Fibroblast of mammary gland (primary cell): ENCODE measurements around the gene TIAL1.
"Not testable (repeated sequence)": the region's sequence is repeated elsewhere in the genome, so short reads cannot be mapped to it uniquely, and the experiment has no call there.

ENCODE experiments used
- DNase-seq: peaks from one replicate; pipeline ENCODE4 v3.0.0-alpha.2; 2010; ENCODE audit warnings: low read depth
- H3K4me3 ChIP-seq: 2 replicates; pipeline ENCODE4 v1.5.1; 2011; ENCODE audit warnings: low read depth, mild to moderate bottlenecking, low read length, moderate library complexity; ENCODE audit not compliant: control insufficient read depth
- CTCF ChIP-seq: conservative IDR thresholded peaks from 2 replicates; pipeline ENCODE4 v1.5.1; 2011; ENCODE audit warnings: low read depth, low read length, inconsistent platforms; ENCODE audit not compliant: control insufficient read depth, insufficient read depth

Gene TIAL1

GRCh38 chr10:119625570-119626280 lies 29.0 kb upstream of the TIAL1 start:
- no peak overlapping the region for H3K4me3 ChIP-seq
- TF ChIP-seq CTCF, result no peak
- DNase-seq, result no peak

- DNase-seq, result no peak
- no peak for TF ChIP-seq CTCF
Measured at GRCh38 chr10:119621078-119621384, 24.3 kb upstream of the TIAL1 start.

GRCh38 chr10:119620241-119621077 lies 23.7 kb upstream of the TIAL1 start:
- H3K4me3 ChIP-seq, result no peak overlapping the region
- peak; percentile 62 for DNase-seq
- no peak for TF ChIP-seq CTCF

More at GRCh38 chr10:119621078-119621384, 24.3 kb upstream of the TIAL1 start:
- no peak overlapping the region for H3K4me3 ChIP-seq

GRCh38 chr10:119619811-119620210 lies 23.0 kb upstream of the TIAL1 start:
- not testable (repeated sequence) for H3K4me3 ChIP-seq, DNase-seq

GRCh38 chr10:119619215-119619614 lies 22.5 kb upstream of the TIAL1 start:
- no peak for DNase-seq
- no peak for TF ChIP-seq CTCF
- no peak overlapping the region for H3K4me3 ChIP-seq

GRCh38 chr10:119616882-119617570 lies 20.3 kb upstream of the TIAL1 start:
- H3K4me3 ChIP-seq, result no peak overlapping the region
- peak; percentile 62 for TF ChIP-seq CTCF
- DNase-seq, result peak; percentile 81

- no peak for DNase-seq
- no peak overlapping the region for H3K4me3 ChIP-seq
- TF ChIP-seq CTCF, result no peak
Measured at GRCh38 chr10:119614686-119615085, 17.9 kb upstream of the TIAL1 start.
